ENCODE data around the gene KIAA0319L.

DNA sequence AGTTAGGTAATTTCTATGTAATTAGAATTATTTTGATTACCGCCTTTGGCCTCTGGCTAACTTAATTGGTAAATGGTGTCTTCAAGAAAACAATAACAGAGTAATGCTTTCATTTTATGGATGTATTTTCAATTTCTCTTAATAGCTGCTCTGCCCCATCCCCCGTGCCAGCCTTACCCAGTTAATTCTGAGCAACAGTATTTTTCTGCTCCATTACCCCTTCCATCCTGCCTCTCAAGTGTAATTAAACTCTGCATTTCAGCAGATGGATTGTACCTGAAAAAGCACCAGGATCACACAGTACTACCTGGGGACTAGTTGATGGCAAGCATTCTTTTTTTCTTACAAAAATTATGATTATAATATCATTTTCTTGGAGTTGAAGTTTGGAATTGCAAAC lies 104.2 kb downstream of the KIAA0319L start:
- TF ChIP-seq, protein P1, sequence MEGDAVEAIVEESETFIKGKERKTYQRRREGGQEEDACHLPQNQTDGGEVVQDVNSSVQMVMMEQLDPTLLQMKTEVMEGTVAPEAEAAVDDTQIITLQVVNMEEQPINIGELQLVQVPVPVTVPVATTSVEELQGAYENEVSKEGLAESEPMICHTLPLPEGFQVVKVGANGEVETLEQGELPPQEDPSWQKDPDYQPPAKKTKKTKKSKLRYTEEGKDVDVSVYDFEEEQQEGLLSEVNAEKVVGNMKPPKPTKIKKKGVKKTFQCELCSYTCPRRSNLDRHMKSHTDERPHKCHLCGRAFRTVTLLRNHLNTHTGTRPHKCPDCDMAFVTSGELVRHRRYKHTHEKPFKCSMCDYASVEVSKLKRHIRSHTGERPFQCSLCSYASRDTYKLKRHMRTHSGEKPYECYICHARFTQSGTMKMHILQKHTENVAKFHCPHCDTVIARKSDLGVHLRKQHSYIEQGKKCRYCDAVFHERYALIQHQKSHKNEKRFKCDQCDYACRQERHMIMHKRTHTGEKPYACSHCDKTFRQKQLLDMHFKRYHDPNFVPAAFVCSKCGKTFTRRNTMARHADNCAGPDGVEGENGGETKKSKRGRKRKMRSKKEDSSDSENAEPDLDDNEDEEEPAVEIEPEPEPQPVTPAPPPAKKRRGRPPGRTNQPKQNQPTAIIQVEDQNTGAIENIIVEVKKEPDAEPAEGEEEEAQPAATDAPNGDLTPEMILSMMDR (conservative IDR thresholded peaks at IDR 0.05) = no peak
- TF ChIP-seq ZFX (IDR thresholded peaks at IDR 0.05) = no peak
